DOHH2 (cell line): Measurements from ENCODE around the gene TMEM94.

Source experiments
- H3F3A ChIP-seq: fragments of 200-600 bp; sonication (generic), shearing (Covaris generic); 2 replicates; pipeline ENCODE4 v1.6.0; 2016; ENCODE audit warnings: antibody characterized with exemption, mild to moderate bottlenecking; ENCODE audit not compliant: control insufficient read depth, insufficient read depth
- H3K27ac ChIP-seq: fragments of 200-600 bp; sonication (generic); 2 replicates; pipeline ENCODE4 v1.5.1; 2014; ENCODE audit warnings: low read depth, mild to moderate bottlenecking, low read length, moderate library complexity
- H3K27me3 ChIP-seq: fragments of 200-600 bp; sonication (generic); 2 replicates; pipeline ENCODE4 v1.6.1; 2014; ENCODE audit warnings: mild to moderate bottlenecking, low read length, mixed read lengths; ENCODE audit not compliant: control insufficient read depth
- H3K36me3 ChIP-seq: fragments of 200-600 bp; sonication (generic); 2 replicates; pipeline ENCODE4 v1.6.1; 2014; ENCODE audit warnings: mild to moderate bottlenecking, low read length, moderate library complexity, mixed read lengths; ENCODE audit not compliant: control insufficient read depth
- H3K4me1 ChIP-seq: fragments of 200-600 bp; sonication (generic); 2 replicates; pipeline ENCODE4 v1.6.1; 2014; ENCODE audit warnings: mild to moderate bottlenecking, low read length, mixed read lengths; ENCODE audit not compliant: control insufficient read depth
- H3K4me2 ChIP-seq: fragments of 200-600 bp; sonication (generic); 2 replicates; pipeline ENCODE4 v1.6.0; 2014; ENCODE audit warnings: mild to moderate bottlenecking, low read length, moderate library complexity
- H3K4me3 ChIP-seq: fragments of 200-600 bp; sonication (generic); 2 replicates; pipeline ENCODE4 v1.5.1; 2014; ENCODE audit warnings: mild to moderate bottlenecking, low read length, mixed read lengths
- H3K79me2 ChIP-seq: fragments of 200-600 bp; sonication (generic); 2 replicates; pipeline ENCODE4 v1.6.1; 2014; ENCODE audit warnings: mild to moderate bottlenecking, low read length, mixed read lengths; ENCODE audit not compliant: control insufficient read depth
- H3K9me2 ChIP-seq: fragments of 200-600 bp; sonication (generic); replicated peaks from 2 replicates; pipeline ENCODE4 v1.6.1; 2014; ENCODE audit warnings: mild to moderate bottlenecking, low read length, mixed read lengths; ENCODE audit not compliant: control insufficient read depth
- H3K9me3 ChIP-seq: fragments of 200-600 bp; sonication (generic); 2 replicates; pipeline ENCODE4 v1.6.1; 2014; ENCODE audit warnings: antibody characterized with exemption, low read length, mixed read lengths; ENCODE audit not compliant: control insufficient read depth, insufficient read depth
- H4K20me1 ChIP-seq: fragments of 200-600 bp; sonication (generic); 2 replicates; pipeline ENCODE4 v1.6.0; 2014; ENCODE audit warnings: low read depth, mild to moderate bottlenecking, antibody characterized with exemption, low read length, moderate library complexity; ENCODE audit not compliant: control insufficient read depth, insufficient read depth
- EZH2phosphoT487 ChIP-seq: fragments of 200-600 bp; sonication (generic); IDR thresholded peaks from 2 replicates; pipeline ENCODE4 v1.6.1; 2017; ENCODE audit warnings: borderline replicate concordance, mild to moderate bottlenecking, antibody characterized with exemption, low read length, moderate library complexity, mixed read lengths
- TF ChIP-seq, protein P1 (sequence below): fragments of 200-600 bp; sonication (generic); IDR thresholded peaks from one replicate; pipeline ENCODE4 v1.5.1; 2014; ENCODE audit warnings: antibody characterized with exemption, mild to moderate bottlenecking, low read depth, low read length; ENCODE audit not compliant: poor library complexity, severe bottlenecking

TMEM94 gene

DNA sequence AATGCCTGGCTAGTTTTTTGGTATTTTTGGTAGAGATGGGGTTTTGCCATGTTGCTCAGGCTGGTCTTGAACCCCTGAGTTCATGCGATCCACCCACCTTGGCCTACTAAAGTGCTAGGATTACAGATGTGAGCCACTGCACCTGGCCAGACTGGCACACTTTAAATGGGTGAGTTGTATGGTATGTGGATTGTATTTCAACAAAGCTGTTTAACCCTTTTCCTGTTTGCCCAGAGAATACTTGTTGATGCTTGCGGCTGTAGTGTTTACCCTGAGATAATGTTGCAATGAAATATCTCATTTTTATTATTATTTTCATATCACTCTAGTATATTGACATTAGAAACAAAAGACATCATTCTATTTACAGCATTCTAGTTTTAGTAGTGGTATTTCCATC is 17.1 kb upstream of the TMEM94 start:
- Histone ChIP-seq H3K79me2 (no peaks in the 10 kb centered on the region), H3K4me2 (no peak overlapping the region), H3F3A (no peaks in the 10 kb centered on the region), H3K4me3 (no peak overlapping the region), H3K27ac (no peak overlapping the region), H3K36me3 (no peaks in the 10 kb centered on the region), H4K20me1 (no peaks in the 10 kb centered on the region), H3K9me3 (no peaks in the 10 kb centered on the region), H3K4me1 (no peaks in the 10 kb centered on the region), H3K9me2 (no peaks in the 10 kb centered on the region), H3K27me3 (0 out of 2 replicates have a peak, but pooled peaks cover 5% of the 10 kb centered on the region)
- TF ChIP-seq, protein P1, sequence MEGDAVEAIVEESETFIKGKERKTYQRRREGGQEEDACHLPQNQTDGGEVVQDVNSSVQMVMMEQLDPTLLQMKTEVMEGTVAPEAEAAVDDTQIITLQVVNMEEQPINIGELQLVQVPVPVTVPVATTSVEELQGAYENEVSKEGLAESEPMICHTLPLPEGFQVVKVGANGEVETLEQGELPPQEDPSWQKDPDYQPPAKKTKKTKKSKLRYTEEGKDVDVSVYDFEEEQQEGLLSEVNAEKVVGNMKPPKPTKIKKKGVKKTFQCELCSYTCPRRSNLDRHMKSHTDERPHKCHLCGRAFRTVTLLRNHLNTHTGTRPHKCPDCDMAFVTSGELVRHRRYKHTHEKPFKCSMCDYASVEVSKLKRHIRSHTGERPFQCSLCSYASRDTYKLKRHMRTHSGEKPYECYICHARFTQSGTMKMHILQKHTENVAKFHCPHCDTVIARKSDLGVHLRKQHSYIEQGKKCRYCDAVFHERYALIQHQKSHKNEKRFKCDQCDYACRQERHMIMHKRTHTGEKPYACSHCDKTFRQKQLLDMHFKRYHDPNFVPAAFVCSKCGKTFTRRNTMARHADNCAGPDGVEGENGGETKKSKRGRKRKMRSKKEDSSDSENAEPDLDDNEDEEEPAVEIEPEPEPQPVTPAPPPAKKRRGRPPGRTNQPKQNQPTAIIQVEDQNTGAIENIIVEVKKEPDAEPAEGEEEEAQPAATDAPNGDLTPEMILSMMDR = no peak
- no peak for TF ChIP-seq EZH2phosphoT487

DNA sequence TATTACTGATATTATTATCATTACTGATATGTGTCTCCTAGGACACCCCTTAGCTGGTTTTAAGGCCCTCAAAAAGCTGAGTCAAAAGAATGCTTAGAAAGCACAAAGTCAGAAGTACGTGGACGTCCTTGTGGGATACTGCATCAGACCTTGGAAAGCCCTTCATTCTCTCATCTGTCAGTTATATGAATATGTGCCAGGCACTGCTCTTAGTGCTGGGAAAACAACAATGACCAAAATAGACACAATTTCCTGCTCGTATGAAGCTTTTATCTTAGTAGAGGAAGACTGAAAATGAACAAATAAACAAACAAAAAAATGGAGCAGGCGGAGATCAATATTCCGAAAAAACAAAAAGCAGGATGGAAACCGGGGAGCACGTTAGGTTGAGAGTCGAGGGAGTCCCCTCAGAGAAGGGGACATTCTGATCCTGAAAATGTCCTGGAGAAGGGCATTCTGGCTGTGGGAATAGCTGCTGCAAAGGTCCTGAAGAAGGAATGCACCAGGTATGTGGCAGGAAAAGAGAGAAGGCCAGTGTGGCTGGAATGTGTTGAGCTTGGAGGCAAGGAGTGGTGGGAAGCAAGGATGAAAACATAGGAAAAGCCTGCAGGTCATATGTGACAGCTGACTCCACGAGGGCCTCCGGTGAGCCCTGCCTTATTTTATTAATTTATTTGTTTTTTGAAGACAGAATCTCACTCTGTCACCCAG is 15.5 kb upstream of the TMEM94 start:
- Histone ChIP-seq H3K4me2 (no peak overlapping the region), H3K4me1 (no peaks in the 10 kb centered on the region), H3K36me3 (no peaks in the 10 kb centered on the region), H3K79me2 (no peaks in the 10 kb centered on the region), H3K27me3 (no peaks in the 10 kb centered on the region), H3K9me3 (no peaks in the 10 kb centered on the region), H3K9me2 (no peaks in the 10 kb centered on the region), H3K4me3 (no peak overlapping the region), H3F3A (no peaks in the 10 kb centered on the region), H3K27ac (no peak overlapping the region), H4K20me1 (no peaks in the 10 kb centered on the region)
- no peak for TF ChIP-seq EZH2phosphoT487
- TF ChIP-seq, protein P1 = no peak

DNA sequence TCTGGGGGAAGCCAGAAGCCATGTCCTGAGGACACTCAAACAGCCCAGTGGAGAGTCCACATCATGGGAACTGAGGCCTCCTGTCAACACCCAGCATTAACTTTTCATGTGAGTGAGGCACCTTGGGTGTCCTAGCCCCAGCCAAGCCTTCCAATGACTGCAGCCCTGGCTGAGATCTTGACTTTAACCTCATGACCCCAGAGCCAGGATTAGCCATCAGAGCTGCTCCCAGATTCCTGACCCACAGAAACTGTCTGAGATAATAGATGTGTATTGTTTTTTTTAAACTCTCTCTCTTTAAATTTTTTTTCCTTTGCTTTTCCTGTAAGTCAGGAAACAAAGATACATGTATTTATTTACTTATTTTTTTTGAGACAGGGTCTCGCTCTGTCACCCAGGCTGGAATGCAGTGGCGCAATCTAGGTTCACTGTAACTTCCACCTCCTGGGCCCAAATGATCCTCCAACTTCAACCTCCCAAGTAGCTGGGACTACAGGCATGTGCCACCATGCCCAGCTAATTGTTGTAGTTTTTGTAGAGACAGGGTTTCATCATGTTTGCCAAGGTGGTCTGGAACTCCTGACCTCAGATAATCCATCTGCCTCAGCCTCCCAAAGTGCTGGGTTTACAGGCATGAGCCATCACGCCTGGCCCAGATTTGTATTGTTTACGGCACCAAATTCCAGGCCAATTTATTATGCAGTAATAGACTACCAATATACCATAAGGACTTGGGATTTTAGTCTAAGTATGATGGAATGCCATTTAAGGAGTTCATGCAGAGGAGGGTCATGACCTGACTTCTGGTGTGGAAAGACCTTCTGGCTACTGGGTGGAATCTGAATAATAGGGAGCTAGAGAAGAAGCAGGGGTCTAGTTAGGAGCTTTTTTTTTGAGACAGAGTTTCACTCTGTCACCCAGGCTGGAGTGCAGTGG is 14.0 kb upstream of the TMEM94 start:
- no peaks in the 10 kb centered on the region for H4K20me1 ChIP-seq
- H3K27ac ChIP-seq = no peak overlapping the region
- H3K4me2 ChIP-seq = no peak overlapping the region
- no peaks in the 10 kb centered on the region for H3K9me3 ChIP-seq
- no peaks in the 10 kb centered on the region for H3K36me3 ChIP-seq
- TF ChIP-seq, protein P1 = no peak
- TF ChIP-seq EZH2phosphoT487 = no peak
- H3K4me3 ChIP-seq = no peak overlapping the region
- no peaks in the 10 kb centered on the region for H3K4me1 ChIP-seq
- H3K9me2 ChIP-seq = no peaks in the 10 kb centered on the region
- H3F3A ChIP-seq = no peaks in the 10 kb centered on the region
- no peaks in the 10 kb centered on the region for H3K79me2 ChIP-seq
- no peaks in the 10 kb centered on the region for H3K27me3 ChIP-seq
